ENCODE results near the gene ABCD3. TPM values are rescaled to one million over a fixed set of nuclear protein-coding genes. Genes with fewer than 3 reads are reported as not detected.

Gene ABCD3
- total and polyA plus RNA-seq, 7 donors, result 15.8 to 48.5 (median 37.7) TPM

GRCh38 chr1:94554580-94554979 lies 136.4 kb downstream of the ABCD3 start:
- no peak for TF ChIP-seq CTCF (IDR thresholded peaks at IDR 0.05)
- H3K27ac ChIP-seq, result no peak overlapping the region
- DNase-seq (no peak), ATAC-seq (no peak)
- H3K4me3 ChIP-seq, result no peak overlapping the region
- peaks cover 0 to 8% (median 0%) of the 10 kb centered on the region in 3 donors for H3K27me3 ChIP-seq (ENCODE audit: insufficient read depth in 3 of 3, low read length in 2 of 3)
- WGBS, 3 donors, result 39 to 53% (median 52%) methylated on average over 5 of the region's 5 CpGs
- H3K9me3 ChIP-seq, result no peaks in the 10 kb centered on the region
- H3K4me1 ChIP-seq, result no peaks in the 10 kb centered on the region
- no peaks in the 10 kb centered on the region for H3K36me3 ChIP-seq (ENCODE audit: insufficient read depth in 1 of 2, low read depth in 1 of 2)
- intact Hi-C loops (cut with DNase I), result no loop called here

- no peak for TF ChIP-seq CTCF (IDR thresholded peaks at IDR 0.05)
- intact Hi-C loops (cut with DNase I), result no loop called here
- H3K36me3 ChIP-seq (ENCODE audit: insufficient read depth in 1 of 2, low read depth in 1 of 2), result no peaks in the 10 kb centered on the region
- ATAC-seq (no peak), DNase-seq (no peak)
- H3K4me3 ChIP-seq, result no peak overlapping the region
- 89 to 94% (median 91%) methylated on average over 5 of the region's 5 CpGs for WGBS, 3 donors
- no peaks in the 10 kb centered on the region for H3K4me1 ChIP-seq
- no peak overlapping the region for H3K27ac ChIP-seq
- peaks cover 0 to 8% (median 0%) of the 10 kb centered on the region in 3 donors for H3K27me3 ChIP-seq (ENCODE audit: insufficient read depth in 3 of 3, low read length in 2 of 3)
- H3K9me3 ChIP-seq, result no peaks in the 10 kb centered on the region
Measured at GRCh38 chr1:94555091-94555490, 136.9 kb downstream of the ABCD3 start.

- no peak for TF ChIP-seq CTCF (IDR thresholded peaks at IDR 0.05)
- no peak overlapping the region for H3K4me3 ChIP-seq
- H3K27ac ChIP-seq, result no peak overlapping the region
- WGBS, 3 donors, result 94 to 97% (median 96%) methylated on average over 1 of the region's 1 CpG
- no peaks in the 10 kb centered on the region for H3K4me1 ChIP-seq
- H3K36me3 ChIP-seq (ENCODE audit: insufficient read depth in 1 of 2, low read depth in 1 of 2), result no peaks in the 10 kb centered on the region
- H3K27me3 ChIP-seq (ENCODE audit: insufficient read depth in 3 of 3, low read length in 2 of 3), result no peaks in the 10 kb centered on the region
- intact Hi-C loops (cut with DNase I), result no loop called here
- no peak for DNase-seq
- H3K9me3 ChIP-seq, result no peaks in the 10 kb centered on the region
- ATAC-seq, result no peak
Measured at GRCh38 chr1:94559921-94560320, 141.7 kb downstream of the ABCD3 start.

GRCh38 chr1:94560333-94560732 lies 142.1 kb downstream of the ABCD3 start:
- no peak overlapping the region for H3K4me3 ChIP-seq
- intact Hi-C loops (cut with DNase I), result no loop called here
- whole genome bisulfite sequencing, 3 donors, result 55 to 63% (median 60%) methylated on average over 1 of the region's 1 CpG
- DNase-seq (no peak), ATAC-seq (no peak)
- no peak for TF ChIP-seq CTCF (IDR thresholded peaks at IDR 0.05)
- no peaks in the 10 kb centered on the region for H3K9me3 ChIP-seq
- no peaks in the 10 kb centered on the region for H3K27me3 ChIP-seq (ENCODE audit: insufficient read depth in 3 of 3, low read length in 2 of 3)
- no peaks in the 10 kb centered on the region for H3K4me1 ChIP-seq
- no peaks in the 10 kb centered on the region for H3K36me3 ChIP-seq (ENCODE audit: insufficient read depth in 1 of 2, low read depth in 1 of 2)
- H3K27ac ChIP-seq, result no peak overlapping the region

- Histone ChIP-seq H3K36me3 (ENCODE audit: insufficient read depth in 1 of 2, low read depth in 1 of 2) (no peaks in the 10 kb centered on the region), H3K4me1 (no peaks in the 10 kb centered on the region), H3K27me3 (ENCODE audit: insufficient read depth in 3 of 3, low read length in 2 of 3) (no peaks in the 10 kb centered on the region), H3K9me3 (no peaks in the 10 kb centered on the region), H3K27ac (no peak overlapping the region), H3K4me3 (no peak overlapping the region)
- intact Hi-C loops (cut with DNase I), result no loop called here
- DNase-seq, result no peak
- no peak for TF ChIP-seq CTCF (IDR thresholded peaks at IDR 0.05)
- 65 to 73% (median 65%) methylated on average over 12 of the region's 12 CpGs for WGBS, 3 donors
- ATAC-seq, result no peak
Measured at GRCh38 chr1:94562519-94563260, 144.5 kb downstream of the ABCD3 start.
